GM19467 (cell line): ENCODE results near the gene MVB12B.

Experiments used
- ATAC-seq: cut with Tn5 transposase; IDR thresholded peaks from one replicate; pipeline ENCODE4 v1.9.1; 2021; ENCODE audit warnings: mild to moderate bottlenecking, moderate library complexity; ENCODE audit not compliant: unreplicated experiment

MVB12B gene

GRCh38 chr9:126514037-126514821 lies 187.6 kb downstream of the MVB12B start:
- ATAC-seq = no peak

- ATAC-seq = no peak
Observed at GRCh38 chr9:126515001-126515872, 188.6 kb downstream of the MVB12B start.

GRCh38 chr9:126515873-126516505 lies 189.4 kb downstream of the MVB12B start:
- no peak for ATAC-seq

GRCh38 chr9:126516561-126516935 lies 189.9 kb downstream of the MVB12B start:
- no peak for ATAC-seq

GRCh38 chr9:126516936-126517832 lies 190.6 kb downstream of the MVB12B start:
- no peak for ATAC-seq

- no peak for ATAC-seq
Observed at GRCh38 chr9:126517833-126518356, 191.3 kb downstream of the MVB12B start.

- ATAC-seq = no peak
Observed at GRCh38 chr9:126518763-126519162, 192.1 kb downstream of the MVB12B start.

- ATAC-seq = no peak
Observed at GRCh38 chr9:126519660-126520420, 193.2 kb downstream of the MVB12B start.

- ATAC-seq = no peak
Observed at GRCh38 chr9:126520453-126520852, 193.8 kb downstream of the MVB12B start.

- ATAC-seq = no peak
Observed at GRCh38 chr9:126521089-126521488, 194.5 kb downstream of the MVB12B start.

GRCh38 chr9:126521551-126521950 lies 194.9 kb downstream of the MVB12B start:
- ATAC-seq = no peak

- ATAC-seq = no peak
Observed at GRCh38 chr9:126521976-126522590, 195.5 kb downstream of the MVB12B start.

GRCh38 chr9:126522612-126523356 lies 196.2 kb downstream of the MVB12B start:
- no peak for ATAC-seq

GRCh38 chr9:126523611-126524111 lies 197.0 kb downstream of the MVB12B start:
- no peak for ATAC-seq

GRCh38 chr9:126524353-126525077 lies 197.9 kb downstream of the MVB12B start:
- ATAC-seq = no peak

- ATAC-seq = no peak
Observed at GRCh38 chr9:126526218-126527108, 199.8 kb downstream of the MVB12B start.
